Trophoblast cell (in vitro differentiated cells and primary cell): ENCODE results near the gene CBX8.

Source experiments
- DNase-seq, 2 donors: peaks; one replicate each; pipeline ENCODE4 v3.0.0-alpha.2; 2016
- H2AFZ ChIP-seq: 2 replicates; pipeline ENCODE4 v1.6.1; 2013; ENCODE audit warnings: low read length, moderate library complexity, mild to moderate bottlenecking; ENCODE audit not compliant: insufficient read depth, poor library complexity
- H2AK5ac ChIP-seq: 2 replicates; pipeline ENCODE4 v1.6.1; 2013; ENCODE audit warnings: mild to moderate bottlenecking, low read length
- H2BK120ac ChIP-seq: 2 replicates; pipeline ENCODE4 v1.6.1; 2013; ENCODE audit warnings: low read length, mild to moderate bottlenecking, moderate library complexity; ENCODE audit not compliant: insufficient read depth, poor library complexity
- H2BK12ac ChIP-seq: 2 replicates; pipeline ENCODE4 v1.6.1; 2013; ENCODE audit warnings: mild to moderate bottlenecking, low read length, moderate library complexity
- H2BK5ac ChIP-seq: 2 replicates; pipeline ENCODE4 v1.6.1; 2013; ENCODE audit warnings: low read length, low read depth, moderate library complexity, mild to moderate bottlenecking; ENCODE audit not compliant: poor library complexity
- H3K14ac ChIP-seq: 2 replicates; pipeline ENCODE4 v1.6.1; 2013; ENCODE audit warnings: mild to moderate bottlenecking, low read length
- H3K18ac ChIP-seq: 2 replicates; pipeline ENCODE4 v1.6.1; 2013; ENCODE audit warnings: mild to moderate bottlenecking, low read length
- H3K23ac ChIP-seq: 2 replicates; pipeline ENCODE4 v1.6.1; 2013; ENCODE audit warnings: low read length
- H3K27ac ChIP-seq: 2 replicates; pipeline ENCODE4 v1.5.1; 2013; ENCODE audit warnings: low read depth, mild to moderate bottlenecking, inconsistent platforms, low read length, moderate library complexity
- H3K27me3 ChIP-seq: 2 replicates; pipeline ENCODE4 v1.6.1; 2013; ENCODE audit warnings: inconsistent platforms, mild to moderate bottlenecking, low read length, moderate library complexity; ENCODE audit not compliant: insufficient read depth
- H3K36me3 ChIP-seq, 2 experiments: 1 replicate in 1 of 2; 2 replicates in 1 of 2; pipeline ENCODE4 v1.6.1; 2013; ENCODE audit warnings: low read length in 2 of 2, mild to moderate bottlenecking in 2 of 2, moderate library complexity in 1 of 2; ENCODE audit not compliant: insufficient read depth in 2 of 2, control insufficient read depth in 1 of 2
- H3K4ac ChIP-seq: 2 replicates; pipeline ENCODE4 v1.6.1; 2013; ENCODE audit warnings: low read depth, mild to moderate bottlenecking, low read length, moderate library complexity
- H3K4me1 ChIP-seq, 2 experiments: 1 replicate in 1 of 2; 2 replicates in 1 of 2; pipeline ENCODE4 v1.6.1; 2013; ENCODE audit warnings: low read length in 2 of 2, mild to moderate bottlenecking in 2 of 2, moderate library complexity in 1 of 2; ENCODE audit not compliant: insufficient read depth in 2 of 2, control insufficient read depth in 1 of 2
- H3K4me2 ChIP-seq: 2 replicates; pipeline ENCODE4 v1.6.1; 2013; ENCODE audit warnings: inconsistent platforms, mild to moderate bottlenecking, low read length, moderate library complexity
- H3K4me3 ChIP-seq: 2 replicates; pipeline ENCODE4 v1.5.1; 2013; ENCODE audit warnings: mild to moderate bottlenecking, low read depth, low read length, inconsistent platforms
- H3K79me1 ChIP-seq: one replicate; pipeline ENCODE4 v1.6.1; 2013; ENCODE audit warnings: low read length
- H3K79me2 ChIP-seq: 2 replicates; pipeline ENCODE4 v1.6.1; 2013; ENCODE audit warnings: low read length, mild to moderate bottlenecking; ENCODE audit not compliant: control insufficient read depth, insufficient read depth, poor library complexity
- H3K9ac ChIP-seq: 2 replicates; pipeline ENCODE4 v1.6.1; 2013; ENCODE audit warnings: mild to moderate bottlenecking, low read length
- H3K9me3 ChIP-seq: 2 replicates; pipeline ENCODE4 v1.6.1; 2013; ENCODE audit warnings: low read depth, mild to moderate bottlenecking, control low read depth, inconsistent platforms, low read length; ENCODE audit not compliant: insufficient read depth
- H4K12ac ChIP-seq: 2 replicates; pipeline ENCODE4 v1.6.1; 2013; ENCODE audit warnings: low read depth, mild to moderate bottlenecking, low read length, moderate library complexity
- H4K8ac ChIP-seq: 2 replicates; pipeline ENCODE4 v1.6.1; 2013; ENCODE audit warnings: low read depth, mild to moderate bottlenecking, low read length, moderate library complexity
- H4K91ac ChIP-seq: one replicate; pipeline ENCODE4 v1.6.1; 2013; ENCODE audit warnings: low read depth, mild to moderate bottlenecking, low read length, moderate library complexity
- WGBS: extraction: QIAGEN DNeasy Blood & Tissue Kit; methylation state at CpG from one replicate; pipeline ENCODE4 v1.1.7; 2013; ENCODE audit warnings: missing lambda C conversion rate; ENCODE audit not compliant: insufficient read length, insufficient coverage; ENCODE audit errors: extremely low coverage; 5-methylcytosine and 5-hydroxymethylcytosine counted together

CBX8 gene

GRCh38 chr17:79791735-79792161, 5.1 kb downstream of the CBX8 start:
- H3K36me3 ChIP-seq = peaks cover 0 to 6% of the 10 kb centered on the region in 2 experiments
- H3K18ac ChIP-seq = no peak overlapping the region
- H2AK5ac ChIP-seq = no peak overlapping the region
- no peak overlapping the region for H2BK5ac ChIP-seq
- no peak overlapping the region for H2AFZ ChIP-seq
- H3K79me1 ChIP-seq = peaks cover 7% of the 10 kb centered on the region
- peaks cover 70% of the 10 kb centered on the region for H3K27me3 ChIP-seq
- H3K9me3 ChIP-seq = peaks cover 10% of the 10 kb centered on the region
- no peak overlapping the region for H3K4me2 ChIP-seq
- no peak overlapping the region for H3K9ac ChIP-seq
- peaks cover 2% of the 10 kb centered on the region for H3K79me2 ChIP-seq
- H3K4me1 ChIP-seq = peaks cover 9 to 17% of the 10 kb centered on the region in 2 experiments
- no peak overlapping the region for H3K4ac ChIP-seq
- no peak overlapping the region for H3K4me3 ChIP-seq
- H2BK120ac ChIP-seq = no peak overlapping the region
- WGBS = no CpG with 5 or more reads among the region's 26 CpGs
- no peak overlapping the region for H4K91ac ChIP-seq
- H4K12ac ChIP-seq = no peak overlapping the region
- H2BK12ac ChIP-seq = no peak overlapping the region
- no peak for DNase-seq
- no peak overlapping the region for H3K27ac ChIP-seq
- no peak overlapping the region for H3K23ac ChIP-seq
- H3K14ac ChIP-seq = no peak overlapping the region
- H4K8ac ChIP-seq = no peak overlapping the region

GRCh38 chr17:79790805-79791734, 5.8 kb downstream of the CBX8 start:
- H3K23ac ChIP-seq = no peak overlapping the region
- no peak overlapping the region for H2AFZ ChIP-seq
- H3K36me3 ChIP-seq = peaks cover 0 to 6% of the 10 kb centered on the region in 2 experiments
- no CpG with 5 or more reads among the region's 68 CpGs for WGBS
- H2BK12ac ChIP-seq = no peak overlapping the region
- H3K4me3 ChIP-seq = no peak overlapping the region
- peaks cover 10% of the 10 kb centered on the region for H3K9me3 ChIP-seq
- H2BK120ac ChIP-seq = no peak overlapping the region
- H3K27me3 ChIP-seq = peaks cover 69% of the 10 kb centered on the region
- no peak overlapping the region for H2BK5ac ChIP-seq
- no peak overlapping the region for H2AK5ac ChIP-seq
- no peak overlapping the region for H4K12ac ChIP-seq
- no peak overlapping the region for H3K4me2 ChIP-seq
- no peak overlapping the region for H3K27ac ChIP-seq
- peaks cover 5% of the 10 kb centered on the region for H3K79me1 ChIP-seq
- no peak overlapping the region for H3K4ac ChIP-seq
- no peak overlapping the region for H3K14ac ChIP-seq
- H3K9ac ChIP-seq = no peak overlapping the region
- H3K18ac ChIP-seq = no peak overlapping the region
- H4K8ac ChIP-seq = no peak overlapping the region
- peaks cover 6 to 13% of the 10 kb centered on the region in 2 experiments for H3K4me1 ChIP-seq
- H3K79me2 ChIP-seq = no peaks in the 10 kb centered on the region
- no peak overlapping the region for H4K91ac ChIP-seq
- no peak for DNase-seq

DNA sequence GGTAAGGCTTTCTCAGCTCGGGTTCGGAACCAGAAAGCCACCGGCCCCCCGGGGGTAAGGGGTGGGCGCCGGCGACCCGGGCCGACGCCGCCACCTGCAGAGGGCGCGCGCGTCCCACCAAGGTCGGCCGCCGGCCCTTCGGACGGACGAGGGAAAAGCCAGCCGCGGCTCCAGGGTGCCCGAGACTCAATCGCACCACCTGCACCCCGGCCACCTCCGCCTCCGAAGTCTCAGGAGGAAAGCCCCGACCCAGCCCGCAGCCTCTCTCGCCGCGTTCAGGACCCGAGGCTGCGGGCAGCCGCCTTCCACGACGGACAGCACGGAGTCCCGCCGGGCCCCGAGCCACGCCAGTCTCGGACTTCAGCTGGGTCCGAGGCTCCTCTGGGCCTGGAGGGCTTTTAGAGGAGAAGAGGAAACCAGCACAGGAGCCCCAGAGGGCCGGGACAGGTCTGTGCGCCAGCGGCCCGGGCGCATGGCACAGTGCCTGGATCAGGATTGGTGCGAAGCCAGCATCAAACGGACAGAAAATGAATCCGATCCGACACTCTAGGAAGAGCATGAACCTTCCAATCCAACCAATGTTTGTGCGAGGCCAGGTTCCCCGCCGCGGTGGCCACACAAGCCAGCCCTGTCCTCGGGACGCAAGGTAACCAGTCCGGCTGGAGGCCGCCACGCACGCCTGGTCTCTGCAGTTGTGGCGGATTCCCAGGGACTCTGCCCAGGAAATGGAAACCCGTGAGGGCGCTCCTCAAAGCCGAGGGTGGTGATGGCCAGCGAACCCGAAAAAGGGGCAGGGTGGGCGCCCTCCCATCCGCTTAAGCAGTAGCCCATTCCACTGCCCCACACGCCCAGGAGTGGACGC, 6.7 kb downstream of the CBX8 start:
- no CpG with 5 or more reads among the region's 74 CpGs for WGBS
- peaks cover 10% of the 10 kb centered on the region for H3K9me3 ChIP-seq

More for the DNA sequence above, 6.7 kb downstream of the CBX8 start:
- peaks cover 62% of the 10 kb centered on the region for H3K27me3 ChIP-seq
- H2BK5ac ChIP-seq = no peak overlapping the region
- H2AK5ac ChIP-seq = no peak overlapping the region
- H3K36me3 ChIP-seq = peaks cover 6 to 7% of the 10 kb centered on the region in 2 experiments
- H3K14ac ChIP-seq = no peak overlapping the region
- no peaks in the 10 kb centered on the region for H3K79me2 ChIP-seq
- peaks cover 6 to 13% of the 10 kb centered on the region in 2 experiments for H3K4me1 ChIP-seq
- peaks cover 5% of the 10 kb centered on the region for H3K79me1 ChIP-seq
- H2BK120ac ChIP-seq = no peak overlapping the region
- peak overlapping the region; percentile 77 for H2AFZ ChIP-seq
- DNase-seq = peak in 1 of 2 donors; percentile 27
- no peak overlapping the region for H3K4me3 ChIP-seq
- H3K18ac ChIP-seq = no peak overlapping the region
- H2BK12ac ChIP-seq = no peak overlapping the region
- no peak overlapping the region for H3K9ac ChIP-seq
- H4K8ac ChIP-seq = peak overlapping the region; percentile 9
- no peak overlapping the region for H4K12ac ChIP-seq
- H3K27ac ChIP-seq = no peak overlapping the region
- no peak overlapping the region for H4K91ac ChIP-seq
- no peak overlapping the region for H3K23ac ChIP-seq
- no peak overlapping the region for H3K4ac ChIP-seq
- peak overlapping the region; percentile 49 for H3K4me2 ChIP-seq
